HEK293 (cell line): ENCODE data around the gene CGB2.

Experiments
- CTCF ChIP-seq: fragments of 450-650 bp; formaldehyde crosslinking; IDR thresholded peaks from 2 replicates; pipeline ENCODE4 v1.5.1; 2016; ENCODE audit warnings: missing biosample characterization, missing genetic modification characterization
- PRDM10 ChIP-seq: fragments of 450-650 bp; formaldehyde crosslinking; IDR thresholded peaks from 2 replicates; pipeline ENCODE4 v1.5.1; 2016; ENCODE audit warnings: missing biosample characterization, missing genetic modification characterization
- PRDM4 ChIP-seq: fragments of 450-650 bp; formaldehyde crosslinking; IDR thresholded peaks from 2 replicates; pipeline ENCODE4 v1.5.1; 2017; ENCODE audit warnings: missing biosample characterization, missing genetic modification characterization
- REST ChIP-seq: fragments of 450-650 bp; formaldehyde crosslinking; IDR thresholded peaks from 2 replicates; pipeline ENCODE4 v1.5.1; 2016; ENCODE audit warnings: missing biosample characterization, missing genetic modification characterization
- SP2 ChIP-seq: fragments of 450-650 bp; formaldehyde crosslinking; IDR thresholded peaks from 2 replicates; pipeline ENCODE4 v1.5.1; 2016; ENCODE audit warnings: missing biosample characterization, missing genetic modification characterization
- TCF7L2 ChIP-seq: IDR thresholded peaks from 2 replicates; pipeline ENCODE4 v1.6.1; 2011; ENCODE audit warnings: low read depth, mild to moderate bottlenecking, inconsistent platforms, low read length, moderate library complexity, borderline replicate concordance
- WT1 ChIP-seq: fragments of 450-650 bp; formaldehyde crosslinking; IDR thresholded peaks from 2 replicates; pipeline ENCODE4 v1.5.1; 2016; ENCODE audit warnings: missing biosample characterization, missing genetic modification characterization
- YY2 ChIP-seq: fragments of 450-650 bp; formaldehyde crosslinking; IDR thresholded peaks from 2 replicates; pipeline ENCODE4 v1.5.1; 2016; ENCODE audit warnings: missing biosample characterization, missing genetic modification characterization
- ZNF785 ChIP-seq: fragments of 450-650 bp; formaldehyde crosslinking; IDR thresholded peaks from 2 replicates; pipeline ENCODE4 v1.5.1; 2016; ENCODE audit warnings: missing biosample characterization, missing genetic modification characterization
- ZSCAN5A ChIP-seq: fragments of 450-650 bp; formaldehyde crosslinking; IDR thresholded peaks from 2 replicates; pipeline ENCODE4 v1.5.1; 2016; ENCODE audit warnings: missing biosample characterization, missing genetic modification characterization

GRCh38 chr19:48993175-48994034 lies 38.3 kb upstream of the CGB2 start, which contains the start of the genes GYS1 and RUVBL2:
- TF ChIP-seq CTCF (tag by site-specific recombination), result peak; percentile 100
- TF ChIP-seq PRDM10 (tag by site-specific recombination), result peak; percentile 98
- peak; percentile 75; the same call in 1 of the 2 replicates for TF ChIP-seq ZNF785 (tag by site-specific recombination)
- peak; percentile 83 for TF ChIP-seq YY2 (tag by site-specific recombination)
- TF ChIP-seq SP2 (tag by site-specific recombination), result peak; percentile 98
- TF ChIP-seq ZSCAN5A (tag by site-specific recombination), result no peak
- no peak for TF ChIP-seq REST
- TF ChIP-seq TCF7L2, result no peak
- no peak for TF ChIP-seq PRDM4 (tag by site-specific recombination)
- no peak for TF ChIP-seq WT1
